ENCODE results near the gene CTDNEP1.
A peak's percentile ranks its signal among the peaks of the same experiment; 100 is the strongest.

CTDNEP1 gene

DNA sequence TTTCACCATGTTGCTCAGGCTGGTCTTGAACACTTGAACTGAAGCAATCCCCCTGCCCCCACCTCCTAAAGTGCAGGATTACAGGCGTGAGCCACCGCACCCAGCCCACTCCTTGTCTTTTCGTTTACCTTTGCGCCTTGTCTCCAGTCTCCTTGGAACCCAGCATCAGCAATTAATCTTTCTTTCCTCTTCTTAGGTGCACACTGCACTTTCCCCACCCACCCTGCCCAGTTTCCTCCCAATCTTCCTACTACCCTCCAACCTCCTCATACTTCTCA is 12.2 kb upstream of the CTDNEP1 start:
- Histone ChIP-seq H3K27ac (ENCODE audit: low read length) (peak overlapping the region; percentile 88), H3K9me3 (ENCODE audit: control insufficient read depth in 1 of 2, low read length in 2 of 2) (no peaks in the 10 kb centered on the region), H3K36me3 (ENCODE audit: control insufficient read depth in 1 of 2, insufficient read depth in 2 of 2, low read length in 2 of 2) (peaks cover 9% of the 10 kb centered on the region in 2 donors), H3K4me1 (ENCODE audit: control insufficient read depth in 1 of 2, insufficient read depth in 2 of 2, low read length in 2 of 2) (peaks cover 0 to 32% of the 10 kb centered on the region in 2 donors), H3K27me3 (ENCODE audit: low read depth, low read length) (peaks cover 28% of the 10 kb centered on the region), H3K4me3 (ENCODE audit: low read depth in 1 of 2, low read length in 2 of 2) (no peak overlapping the region)

DNA sequence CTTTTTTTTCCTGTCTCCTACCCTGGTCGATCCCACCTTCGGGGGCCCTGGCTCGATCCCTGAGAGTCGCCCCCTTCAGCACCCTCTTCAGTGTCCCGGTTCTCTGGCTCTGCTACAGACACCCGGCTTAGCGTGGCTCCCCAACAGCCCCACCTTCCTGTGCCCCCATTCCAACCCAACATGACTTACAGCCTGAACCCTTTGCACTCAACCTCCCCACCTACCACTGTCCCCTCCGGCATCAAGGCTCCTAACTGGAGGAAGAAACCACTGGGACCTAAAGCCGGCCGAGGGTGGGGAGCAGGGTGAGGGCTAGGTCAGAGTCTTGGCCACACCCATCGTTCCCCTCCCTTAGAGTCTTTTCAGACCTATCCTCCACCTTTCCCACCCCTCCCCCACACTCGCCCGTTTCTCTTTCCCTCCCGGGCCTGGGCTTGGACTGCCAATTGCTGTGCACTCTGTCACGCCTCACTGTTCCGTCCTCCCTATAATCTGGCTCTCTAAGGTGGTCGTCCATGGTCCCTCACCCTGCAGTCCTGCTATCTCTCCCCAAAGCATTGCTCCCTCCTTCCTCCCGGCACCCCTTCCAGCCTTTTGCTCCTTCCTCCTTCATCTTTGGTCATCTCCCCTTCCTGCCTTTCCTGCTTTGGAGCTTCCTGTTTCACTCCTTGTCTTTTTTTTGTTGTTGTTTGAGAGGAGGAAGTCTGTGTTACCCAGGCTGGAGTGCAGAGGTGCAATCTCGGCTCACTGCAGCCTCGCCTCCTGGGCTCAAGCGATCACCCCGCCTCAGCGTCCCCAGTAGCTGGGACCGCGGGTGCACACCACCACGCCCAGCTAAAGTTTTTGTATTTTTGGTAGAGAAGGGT is 11.6 kb upstream of the CTDNEP1 start:
- H3K27me3 ChIP-seq (ENCODE audit: low read depth, low read length): peaks cover 28% of the 10 kb centered on the region
- H3K4me1 ChIP-seq (ENCODE audit: control insufficient read depth in 1 of 2, insufficient read depth in 2 of 2, low read length in 2 of 2): peaks cover 0 to 32% of the 10 kb centered on the region in 2 donors
- H3K36me3 ChIP-seq (ENCODE audit: control insufficient read depth in 1 of 2, insufficient read depth in 2 of 2, low read length in 2 of 2): peaks cover 14% of the 10 kb centered on the region in 2 donors
- peak overlapping the region; percentile 88 for H3K27ac ChIP-seq (ENCODE audit: low read length)
- H3K4me3 ChIP-seq (ENCODE audit: low read depth in 1 of 2, low read length in 2 of 2): peak overlapping the region; percentile 35 to 56
- H3K9me3 ChIP-seq (ENCODE audit: control insufficient read depth in 1 of 2, low read length in 2 of 2): no peaks in the 10 kb centered on the region

DNA sequence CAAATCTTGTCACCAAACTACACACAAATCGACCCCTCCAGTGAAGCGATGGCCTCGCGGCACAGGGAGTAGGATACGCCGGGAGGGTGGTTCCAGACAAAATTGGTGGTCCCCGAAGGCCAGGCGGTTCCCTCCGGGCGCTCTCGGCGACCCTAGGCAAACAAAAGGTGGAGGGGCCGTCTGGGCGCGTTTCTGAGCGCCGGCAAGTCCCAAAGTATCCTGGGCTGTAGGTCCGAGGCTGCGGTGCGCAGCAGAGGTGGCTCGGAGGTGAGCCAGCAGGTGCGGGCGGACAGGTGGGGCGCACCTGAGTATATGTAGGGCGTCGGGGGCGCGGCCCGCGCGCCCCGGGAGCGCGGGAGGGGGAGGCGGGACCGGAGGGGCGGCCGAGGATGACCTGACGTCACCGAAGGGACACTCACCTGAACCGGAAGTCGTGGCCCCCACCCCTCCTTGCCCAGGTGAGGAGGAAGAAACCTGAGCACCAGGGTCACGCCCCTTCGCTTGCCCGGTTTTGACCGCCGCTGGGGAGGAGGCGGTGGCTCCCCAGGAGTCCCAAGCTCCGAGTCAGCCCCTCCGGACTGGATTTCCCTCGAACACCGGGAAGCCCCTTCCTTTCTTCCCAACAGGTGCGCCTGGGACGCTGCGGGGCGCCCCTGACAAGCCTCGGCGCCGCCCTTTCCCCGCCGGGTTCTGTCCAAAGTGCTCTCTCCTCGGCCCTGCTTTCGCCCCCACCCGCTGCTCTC is 10.8 kb upstream of the CTDNEP1 start, which contains the start of gene CLDN7:
CLDN7 (minus strand) TSS at position 287 of the 743 bp plus-strand sequence. CDS start 435 bp downstream, outside the sequence.
- Histone ChIP-seq H3K9me3 (ENCODE audit: control insufficient read depth in 1 of 2, low read length in 2 of 2) (no peaks in the 10 kb centered on the region), H3K36me3 (ENCODE audit: control insufficient read depth in 1 of 2, insufficient read depth in 2 of 2, low read length in 2 of 2) (peaks cover 14 to 22% of the 10 kb centered on the region in 2 donors), H3K4me3 (ENCODE audit: low read depth in 1 of 2, low read length in 2 of 2) (peak within 1 kb of the TSS; percentile 56 to 60), H3K27me3 (ENCODE audit: low read depth, low read length) (peaks cover 28% of the 10 kb centered on the region), H3K27ac (ENCODE audit: low read length) (peak within 1 kb of the TSS; percentile 88), H3K4me1 (ENCODE audit: control insufficient read depth in 1 of 2, insufficient read depth in 2 of 2, low read length in 2 of 2) (peaks cover 0 to 32% of the 10 kb centered on the region in 2 donors)

DNA sequence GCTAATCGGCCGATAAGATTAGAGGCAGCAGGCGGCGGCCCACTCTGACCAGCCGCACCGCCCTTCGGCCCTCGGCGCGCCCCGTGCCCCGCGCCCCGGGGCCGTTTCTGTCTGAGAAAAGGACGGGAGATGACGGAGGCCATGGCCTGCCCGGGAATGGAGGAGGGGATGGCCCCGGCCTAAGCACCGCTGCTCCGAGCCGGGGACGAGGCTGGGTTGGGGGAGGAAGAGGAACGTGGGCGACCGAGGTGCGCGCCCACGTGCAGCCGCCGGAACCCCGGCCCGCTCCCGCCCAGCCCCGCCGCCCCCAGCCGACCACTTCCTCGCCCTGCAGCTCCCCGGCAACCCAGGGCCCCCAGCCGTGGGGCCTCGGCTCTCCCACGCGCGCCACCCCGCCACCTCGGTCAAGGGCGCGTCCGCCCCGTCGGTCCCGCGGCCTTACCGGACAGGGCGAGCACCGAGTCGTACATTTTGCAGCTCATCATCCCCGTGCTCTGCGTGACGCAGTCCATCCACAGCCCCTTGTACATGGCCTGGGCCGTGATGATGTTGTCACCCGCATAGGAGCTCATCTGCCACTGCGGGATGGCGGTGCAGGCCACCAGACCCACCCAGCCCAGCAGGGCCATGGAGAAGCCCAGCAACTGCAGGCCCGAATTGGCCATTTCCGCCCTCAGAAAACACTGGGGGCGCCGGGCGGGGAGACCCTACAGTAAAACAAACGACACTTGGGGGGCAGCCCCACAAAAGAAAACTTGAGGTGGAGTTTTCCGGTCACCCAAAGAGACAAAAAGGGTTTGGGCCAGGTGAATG is 10.1 kb upstream of the CTDNEP1 start:
- Histone ChIP-seq H3K4me3 (ENCODE audit: low read depth in 1 of 2, low read length in 2 of 2) (peak overlapping the region; percentile 42 to 60), H3K36me3 (ENCODE audit: control insufficient read depth in 1 of 2, insufficient read depth in 2 of 2, low read length in 2 of 2) (peaks cover 20 to 29% of the 10 kb centered on the region in 2 donors), H3K4me1 (ENCODE audit: control insufficient read depth in 1 of 2, insufficient read depth in 2 of 2, low read length in 2 of 2) (peaks cover 0 to 32% of the 10 kb centered on the region in 2 donors), H3K9me3 (ENCODE audit: control insufficient read depth in 1 of 2, low read length in 2 of 2) (no peaks in the 10 kb centered on the region), H3K27ac (ENCODE audit: low read length) (peak overlapping the region; percentile 54), H3K27me3 (ENCODE audit: low read depth, low read length) (peaks cover 28% of the 10 kb centered on the region)

DNA sequence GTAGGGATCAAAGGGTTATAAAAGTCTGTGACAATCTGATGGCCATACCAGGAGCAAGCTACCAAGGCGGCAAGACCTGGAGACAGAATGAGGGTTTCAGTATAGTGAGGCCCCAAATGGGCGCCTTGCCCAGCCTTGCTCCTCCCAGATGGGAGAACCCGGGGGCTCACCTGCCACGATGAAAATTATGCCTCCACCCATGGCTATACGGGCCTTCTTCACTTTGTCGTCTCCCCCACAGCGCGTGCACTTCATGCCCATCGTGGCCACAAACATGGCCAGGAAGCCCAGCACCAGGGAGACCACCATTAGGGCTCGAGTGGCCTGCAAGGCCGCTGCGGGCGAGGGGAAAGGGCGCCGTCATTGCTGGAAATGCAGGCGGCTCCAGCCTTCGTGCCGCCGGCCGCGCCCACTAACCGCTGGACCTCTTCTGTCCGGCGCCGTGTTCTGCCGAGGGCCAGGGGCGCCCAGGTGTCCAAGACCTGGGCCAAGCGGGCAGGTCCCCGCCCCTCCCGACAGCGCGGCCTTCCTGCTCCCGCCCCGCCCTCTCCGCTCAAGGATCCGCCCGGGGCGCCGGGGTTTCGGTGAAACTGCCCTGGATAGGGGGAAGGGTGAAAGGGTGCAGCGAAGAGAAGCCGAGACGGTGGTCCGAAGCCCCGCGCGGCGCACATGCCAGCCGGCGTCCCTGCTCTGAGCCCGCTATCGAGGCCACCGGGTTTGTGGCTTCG is 9.3 kb upstream of the CTDNEP1 start:
- peak overlapping the region; percentile 42 to 60 for H3K4me3 ChIP-seq (ENCODE audit: low read depth in 1 of 2, low read length in 2 of 2)
- no peaks in the 10 kb centered on the region for H3K9me3 ChIP-seq (ENCODE audit: control insufficient read depth in 1 of 2, low read length in 2 of 2)
- peak overlapping the region; percentile 84 for H3K27ac ChIP-seq (ENCODE audit: low read length)
- H3K27me3 ChIP-seq (ENCODE audit: low read depth, low read length): peaks cover 28% of the 10 kb centered on the region
- H3K36me3 ChIP-seq (ENCODE audit: control insufficient read depth in 1 of 2, insufficient read depth in 2 of 2, low read length in 2 of 2): peaks cover 25 to 36% of the 10 kb centered on the region in 2 donors
- H3K4me1 ChIP-seq (ENCODE audit: control insufficient read depth in 1 of 2, insufficient read depth in 2 of 2, low read length in 2 of 2): peaks cover 0 to 32% of the 10 kb centered on the region in 2 donors

DNA sequence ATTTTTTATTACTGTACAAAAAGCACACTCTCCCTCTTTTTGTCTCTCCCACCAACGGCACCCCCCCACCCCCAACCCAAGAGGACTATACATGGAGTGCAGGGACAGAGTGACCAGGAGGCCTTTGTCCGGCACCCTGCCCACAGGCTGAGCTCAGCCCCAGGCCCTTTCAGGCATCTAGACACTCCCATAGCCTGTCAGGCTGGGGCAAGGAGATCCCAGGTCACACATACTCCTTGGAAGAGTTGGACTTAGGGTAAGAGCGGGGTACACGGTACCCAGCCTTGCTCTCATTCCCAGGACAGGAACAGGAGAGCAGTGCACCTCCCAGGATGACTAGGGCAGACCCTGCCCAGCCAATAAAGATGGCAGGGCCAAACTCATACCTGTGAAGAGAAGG is 8.6 kb upstream of the CTDNEP1 start:
- Histone ChIP-seq H3K36me3 (ENCODE audit: control insufficient read depth in 1 of 2, insufficient read depth in 2 of 2, low read length in 2 of 2) (peaks cover 25 to 42% of the 10 kb centered on the region in 2 donors), H3K4me3 (ENCODE audit: low read depth in 1 of 2, low read length in 2 of 2) (peak overlapping the region in 1 of 2 donors; percentile 42), H3K4me1 (ENCODE audit: control insufficient read depth in 1 of 2, insufficient read depth in 2 of 2, low read length in 2 of 2) (peaks cover 0 to 32% of the 10 kb centered on the region in 2 donors), H3K9me3 (ENCODE audit: control insufficient read depth in 1 of 2, low read length in 2 of 2) (no peaks in the 10 kb centered on the region), H3K27ac (ENCODE audit: low read length) (peak overlapping the region; percentile 84), H3K27me3 (ENCODE audit: low read depth, low read length) (peaks cover 28% of the 10 kb centered on the region)

DNA sequence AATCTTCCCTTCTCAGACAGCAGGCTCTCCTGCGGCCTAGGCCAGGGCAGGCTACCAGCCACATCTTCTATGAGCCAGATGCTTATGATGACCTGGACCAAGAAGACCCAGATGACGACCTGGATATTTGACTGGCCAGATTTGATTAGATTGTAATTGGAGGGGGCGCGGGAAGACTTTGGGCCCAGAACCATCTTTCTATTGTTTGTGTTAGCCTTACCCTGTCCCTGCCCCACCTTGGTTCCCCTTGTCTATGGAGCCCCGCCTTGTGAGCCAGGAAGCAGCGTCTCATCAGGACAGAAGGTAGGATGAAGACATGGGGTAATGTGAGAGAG is 8.0 kb upstream of the CTDNEP1 start:
- Histone ChIP-seq H3K36me3 (ENCODE audit: control insufficient read depth in 1 of 2, insufficient read depth in 2 of 2, low read length in 2 of 2) (peaks cover 31 to 48% of the 10 kb centered on the region in 2 donors), H3K27ac (ENCODE audit: low read length) (peak overlapping the region; percentile 84), H3K27me3 (ENCODE audit: low read depth, low read length) (peaks cover 27% of the 10 kb centered on the region), H3K4me3 (ENCODE audit: low read depth in 1 of 2, low read length in 2 of 2) (peak overlapping the region in 1 of 2 donors; percentile 34), H3K9me3 (ENCODE audit: control insufficient read depth in 1 of 2, low read length in 2 of 2) (no peaks in the 10 kb centered on the region), H3K4me1 (ENCODE audit: control insufficient read depth in 1 of 2, insufficient read depth in 2 of 2, low read length in 2 of 2) (peaks cover 0 to 32% of the 10 kb centered on the region in 2 donors)

DNA sequence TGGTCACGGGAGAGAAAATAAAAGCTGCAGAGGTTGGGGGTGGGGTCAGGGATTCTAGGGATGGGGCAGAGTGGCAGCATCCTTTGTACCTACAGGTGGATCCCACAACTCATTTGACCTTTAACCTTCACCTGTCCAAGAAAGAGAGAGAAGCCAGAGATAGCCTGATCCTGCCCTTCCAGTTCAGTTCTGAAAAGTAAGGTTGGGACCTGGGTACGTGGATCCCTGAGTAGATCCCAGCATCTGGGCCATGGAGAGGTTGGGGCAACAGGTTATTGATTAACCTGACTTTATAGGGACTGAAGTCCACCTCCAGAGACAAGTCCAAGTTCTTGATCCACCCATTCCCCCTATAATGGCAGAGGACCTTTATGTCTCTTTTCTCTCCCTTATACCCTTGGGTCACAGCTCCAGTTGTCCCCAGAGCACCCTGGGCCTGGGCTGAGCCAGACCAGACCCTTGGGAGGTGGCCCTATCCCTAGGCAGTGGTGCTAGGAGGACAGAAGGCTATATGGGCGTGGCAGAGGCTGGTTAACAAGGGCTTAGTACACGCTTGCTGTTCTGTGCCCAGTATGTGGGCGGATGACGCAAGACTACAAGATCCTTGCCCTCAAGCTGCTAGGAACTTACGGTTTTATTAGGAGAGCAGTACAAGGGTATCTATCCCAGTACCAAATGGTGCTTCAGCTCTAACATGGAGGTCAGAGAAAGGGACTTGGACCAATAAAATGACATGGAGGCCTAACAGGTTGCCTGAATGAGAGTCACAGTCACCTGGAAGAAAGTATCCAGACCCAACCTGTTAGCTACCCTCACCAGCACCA is 7.4 kb upstream of the CTDNEP1 start:
- peaks cover 36 to 53% of the 10 kb centered on the region in 2 donors for H3K36me3 ChIP-seq (ENCODE audit: control insufficient read depth in 1 of 2, insufficient read depth in 2 of 2, low read length in 2 of 2)
- H3K4me1 ChIP-seq (ENCODE audit: control insufficient read depth in 1 of 2, insufficient read depth in 2 of 2, low read length in 2 of 2): peaks cover 0 to 32% of the 10 kb centered on the region in 2 donors
- H3K9me3 ChIP-seq (ENCODE audit: control insufficient read depth in 1 of 2, low read length in 2 of 2): no peaks in the 10 kb centered on the region
- H3K27me3 ChIP-seq (ENCODE audit: low read depth, low read length): peaks cover 24% of the 10 kb centered on the region
- peak overlapping the region; percentile 84 for H3K27ac ChIP-seq (ENCODE audit: low read length)
- peak overlapping the region in 1 of 2 donors; percentile 34 for H3K4me3 ChIP-seq (ENCODE audit: low read depth in 1 of 2, low read length in 2 of 2)

DNA sequence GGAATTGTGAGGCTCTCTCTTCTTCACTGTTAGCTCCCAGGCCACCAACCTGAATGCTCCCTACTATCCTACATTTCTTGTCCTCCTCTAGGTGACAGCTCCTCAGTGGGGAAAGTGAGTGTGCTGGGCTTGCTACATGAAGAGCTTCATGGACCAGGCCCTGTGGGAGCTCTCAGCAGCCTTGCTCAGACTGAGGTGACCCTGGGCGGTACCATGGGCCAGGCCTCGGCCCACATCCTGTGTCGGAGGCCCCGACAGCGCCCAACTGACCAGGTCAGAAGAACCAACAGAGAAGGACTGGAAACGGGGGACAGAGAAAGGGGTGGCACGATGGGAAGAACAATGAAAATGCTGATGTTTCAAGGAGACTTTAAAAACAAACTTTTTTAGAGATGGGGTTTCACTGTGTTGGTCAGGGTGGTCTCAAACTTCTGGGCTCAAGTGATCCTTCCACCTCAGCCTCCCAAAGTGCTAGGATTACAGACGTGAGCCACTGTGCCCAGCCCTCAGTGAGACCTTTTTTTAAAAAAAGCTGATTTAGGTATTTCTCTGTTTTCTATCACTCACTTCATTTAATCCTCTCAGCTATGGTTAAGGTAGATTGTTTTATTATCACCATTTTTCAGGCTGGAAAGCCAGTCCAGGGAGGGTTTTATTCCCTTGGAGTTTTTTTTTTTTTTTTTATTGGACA is 5.4 kb upstream of the CTDNEP1 start:
- H3K9me3 ChIP-seq (ENCODE audit: control insufficient read depth in 1 of 2, low read length in 2 of 2): no peaks in the 10 kb centered on the region
- peaks cover 7 to 25% of the 10 kb centered on the region in 2 donors for H3K4me1 ChIP-seq (ENCODE audit: control insufficient read depth in 1 of 2, insufficient read depth in 2 of 2, low read length in 2 of 2)
- H3K27me3 ChIP-seq (ENCODE audit: low read depth, low read length): peaks cover 8% of the 10 kb centered on the region
- peaks cover 36 to 57% of the 10 kb centered on the region in 2 donors for H3K36me3 ChIP-seq (ENCODE audit: control insufficient read depth in 1 of 2, insufficient read depth in 2 of 2, low read length in 2 of 2)
- H3K27ac ChIP-seq (ENCODE audit: low read length): no peak overlapping the region
- no peak overlapping the region for H3K4me3 ChIP-seq (ENCODE audit: low read depth in 1 of 2, low read length in 2 of 2)

Measured in muscle layer of duodenum (tissue), 2 donors.